ENCODE results near the gene CDK6. TPM values are rescaled to one million over a fixed set of nuclear protein-coding genes. Genes with fewer than 3 reads are reported as not detected.

CDK6 gene
- total and polyA plus RNA-seq, 10 of the 15 experiments (the other 5 are each of a cell fraction or from before 2014, with no cell fraction given): 8.0 to 118 (median 45.8) TPM

- over 99% methylated on average over 6 of the region's 6 CpGs for WGBS (ENCODE audit: insufficient coverage, insufficient replicate concordance, low lambda C conversion rate, missing lambda C conversion rate)
- CTCF ChIA-PET: interaction anchor here (1.2 kb wide), 1 partner anchor 360 kb away, joined by 3 read pairs; no protein-coding TSS in a partner anchor
- no peak overlapping the region for H3K4me2 ChIP-seq (ENCODE audit: control insufficient read depth, insufficient read depth)
- H3K9ac ChIP-seq (ENCODE audit: control insufficient read depth, insufficient read depth, low read length): no peak overlapping the region
- intact Hi-C loops (cut with micrococcal nuclease; ENCODE audit: unreplicated experiment) (no loop called here), in situ Hi-C loops (cut with MboI) (loop anchor here (5.0 to 10.0 kb wide), 2 partner anchors 135 to 358 kb away; no protein-coding TSS in a partner anchor)
- RAD21 ChIA-PET (ENCODE audit: unreplicated experiment): interaction anchor here (1.3 to 2.0 kb wide), 2 partner anchors 136 to 139 kb away, joined by 3 to 5 read pairs; partner anchors contain the start of gene CDK6
- SMC1A ChIA-PET (ENCODE audit: uncharacterized antibody, unreplicated experiment): interaction anchor here (1.8 to 3.0 kb wide), 3 partner anchors 9 to 134 kb away, joined by 6 to 20 read pairs (median 8); no protein-coding TSS in a partner anchor
- H3K27ac ChIP-seq (ENCODE audit: control insufficient read depth, insufficient read depth): no peak overlapping the region
- TF ChIP-seq RBBP5 (conservative IDR thresholded peaks at IDR 0.05) (no peak), RCOR1 (conservative IDR thresholded peaks at IDR 0.05; ENCODE audit: low read depth, low read length) (no peak), USF1 (IDR thresholded peaks at IDR 0.05; ENCODE audit: borderline replicate concordance, extremely low read length, insufficient read depth, low read depth, low read length) (no peak), RELA (IDR thresholded peaks at IDR 0.05; ENCODE audit: borderline replicate concordance, partially characterized antibody) (no peak), POLR2AphosphoS5 (IDR thresholded peaks at IDR 0.05; ENCODE audit: low read length) (no peak), ZBED1 (IDR thresholded peaks at IDR 0.05; ENCODE audit: borderline replicate concordance) (no peak)
- no peak overlapping the region for H2AFZ ChIP-seq (ENCODE audit: control insufficient read depth, low read depth, low read length)
- no peaks in the 10 kb centered on the region for H3K4me1 ChIP-seq (ENCODE audit: control insufficient read depth, insufficient read depth, low read length)
- no peaks in the 10 kb centered on the region for H3K27me3 ChIP-seq (replicated peaks in 1 of 2; ENCODE audit: control insufficient read depth in 2 of 2, insufficient read depth in 2 of 2, low read length in 1 of 2)
- BruUV-seq (replicated peaks): no TSS peak
- DNase-seq (ENCODE audit: low read depth, low spot score) (no peak), ATAC-seq (no peak), FAIRE-seq (no peak)
- no peak overlapping the region for H3K4me3 ChIP-seq
- POLR2A ChIA-PET: interaction anchor here (1.2 kb wide), 1 partner anchor 12 kb away, joined by 3 read pairs; no protein-coding TSS in a partner anchor
- H3K9me3 ChIP-seq (replicated peaks; ENCODE audit: control insufficient read depth, insufficient read depth, low read length): peaks cover 5% of the 10 kb centered on the region
- H4K20me1 ChIP-seq (ENCODE audit: control insufficient read depth, insufficient read depth): no peaks in the 10 kb centered on the region
- H3K36me3 ChIP-seq (ENCODE audit: control insufficient read depth in 2 of 2, insufficient read depth in 2 of 2, low read length in 1 of 2): peaks cover 0 to 8% of the 10 kb centered on the region in 2 experiments
- no peaks in the 10 kb centered on the region; the same call in 1 of the 2 replicates for H3K79me2 ChIP-seq (ENCODE audit: control insufficient read depth, insufficient read depth, low read length)
Measured at GRCh38 chr7:92697012-92697411, 139.4 kb downstream of the CDK6 start.

Measured in GM12878 (cell line).